Tibial artery (tissue), 4 donors: ENCODE data around the gene LYPD6.

Source experiments
- DNase-seq, 2 donors: peaks; one replicate each; pipeline ENCODE4 v3.0.0-alpha.2; 2019
- H3K27ac ChIP-seq, 2 donors: fragments of 200-600 bp; sonication (generic) in 1 of 2; 1 replicate in 1 of 2; 2 replicates in 1 of 2; pipeline ENCODE4 v1.5.1; 2018 to 2019; ENCODE audit warnings: mild to moderate bottlenecking in 1 of 2
- H3K27me3 ChIP-seq, 2 donors: fragments of 200-600 bp; sonication (generic) in 1 of 2; one replicate each; pipeline versions ENCODE4 v1.5.1 to v1.6.0; 2016 to 2019
- H3K36me3 ChIP-seq, 3 donors: fragments of 200-600 bp; sonication (generic) in 2 of 3; one replicate each; pipeline ENCODE4 v1.5.1; 2016 to 2019; ENCODE audit warnings: mild to moderate bottlenecking in 2 of 3
- H3K4me1 ChIP-seq, 4 donors: fragments of 200-600 bp; sonication (generic) in 2 of 4; 1 replicate in 3 of 4; 2 replicates in 1 of 4; pipeline ENCODE4 v1.5.1; 2016 to 2019
- H3K4me3 ChIP-seq, 2 donors: fragments of 200-600 bp; sonication (generic) in 1 of 2; 1 replicate in 1 of 2; 2 replicates in 1 of 2; pipeline ENCODE4 v1.5.1; 2018 to 2019; ENCODE audit warnings: mild to moderate bottlenecking in 2 of 2
- H3K9me3 ChIP-seq, 3 donors: fragments of 200-600 bp; sonication (generic) in 1 of 3; one replicate each; pipeline ENCODE4 v1.5.1; 2016 to 2019
- CTCF ChIP-seq, 2 experiments: fragments of 200-600 bp in 1 of 2; fragments of 450-650 bp in 1 of 2; IDR thresholded peaks; one replicate each; pipeline ENCODE4 v1.5.1; 2017 to 2019; ENCODE audit warnings: antibody characterized with exemption in 2 of 2, mild to moderate bottlenecking in 1 of 2, moderate library complexity in 1 of 2
- intact Hi-C: fragments of 100-400 bp; cut with DNase I; formaldehyde crosslinking; loops from one replicate; pipeline ENCODE4 v1.15.0; 2023; ENCODE audit warnings: low total_unique reads

LYPD6 gene

GRCh38 chr2:149363958-149364357 lies 33.6 kb downstream of the LYPD6 start:
- no peak for DNase-seq
- Histone ChIP-seq H3K9me3 (no peaks in the 10 kb centered on the region), H3K27me3 (no peaks in the 10 kb centered on the region), H3K27ac (no peak overlapping the region), H3K4me3 (no peak overlapping the region), H3K4me1 (no peaks in the 10 kb centered on the region), H3K36me3 (no peaks in the 10 kb centered on the region)
- no peak for TF ChIP-seq CTCF (IDR thresholded peaks at IDR 0.05)
- intact Hi-C loops, result no loop called here

DNA sequence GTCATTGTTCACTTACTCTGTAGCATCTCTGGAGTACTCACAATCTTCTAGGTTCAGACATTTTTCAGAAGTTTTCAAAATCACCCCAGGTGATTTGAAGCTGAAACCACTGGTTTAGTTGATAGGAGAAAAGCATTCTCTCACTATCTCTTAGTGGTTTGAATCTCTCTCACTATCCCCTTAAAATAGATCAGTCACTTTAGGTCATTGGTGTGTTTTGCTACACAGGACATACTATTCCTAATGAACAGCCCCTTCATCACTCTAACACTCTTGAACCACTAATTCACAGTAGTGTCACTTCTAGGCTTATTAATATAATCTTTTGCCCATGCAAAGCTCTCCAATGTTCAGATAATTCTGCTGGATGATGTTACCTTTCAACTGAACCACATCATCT lies 34.5 kb downstream of the LYPD6 start:
- intact Hi-C loops, result no loop called here
- no peaks in the 10 kb centered on the region for H3K4me1 ChIP-seq
- H3K27me3 ChIP-seq, result no peaks in the 10 kb centered on the region
- H3K4me3 ChIP-seq, result no peak overlapping the region
- no peak for DNase-seq
- H3K9me3 ChIP-seq, result no peaks in the 10 kb centered on the region
- no peak overlapping the region for H3K27ac ChIP-seq
- TF ChIP-seq CTCF (IDR thresholded peaks at IDR 0.05), result no peak
- no peaks in the 10 kb centered on the region for H3K36me3 ChIP-seq

GRCh38 chr2:149365931-149366583 lies 35.7 kb downstream of the LYPD6 start:
- DNase-seq, result no peak
- Histone ChIP-seq H3K27ac (no peak overlapping the region), H3K4me1 (no peaks in the 10 kb centered on the region), H3K27me3 (no peaks in the 10 kb centered on the region), H3K4me3 (no peak overlapping the region), H3K9me3 (no peaks in the 10 kb centered on the region), H3K36me3 (no peaks in the 10 kb centered on the region)
- intact Hi-C loops, result no loop called here
- no peak for TF ChIP-seq CTCF (IDR thresholded peaks at IDR 0.05)

GRCh38 chr2:149370061-149370775 lies 39.8 kb downstream of the LYPD6 start:
- H3K27me3 ChIP-seq, result no peaks in the 10 kb centered on the region
- no peak for DNase-seq
- no peaks in the 10 kb centered on the region for H3K9me3 ChIP-seq
- no peak overlapping the region for H3K4me3 ChIP-seq
- H3K27ac ChIP-seq, result no peak overlapping the region
- TF ChIP-seq CTCF (IDR thresholded peaks at IDR 0.05), result no peak
- H3K4me1 ChIP-seq, result no peaks in the 10 kb centered on the region
- no peaks in the 10 kb centered on the region for H3K36me3 ChIP-seq
- intact Hi-C loops, result no loop called here

DNA sequence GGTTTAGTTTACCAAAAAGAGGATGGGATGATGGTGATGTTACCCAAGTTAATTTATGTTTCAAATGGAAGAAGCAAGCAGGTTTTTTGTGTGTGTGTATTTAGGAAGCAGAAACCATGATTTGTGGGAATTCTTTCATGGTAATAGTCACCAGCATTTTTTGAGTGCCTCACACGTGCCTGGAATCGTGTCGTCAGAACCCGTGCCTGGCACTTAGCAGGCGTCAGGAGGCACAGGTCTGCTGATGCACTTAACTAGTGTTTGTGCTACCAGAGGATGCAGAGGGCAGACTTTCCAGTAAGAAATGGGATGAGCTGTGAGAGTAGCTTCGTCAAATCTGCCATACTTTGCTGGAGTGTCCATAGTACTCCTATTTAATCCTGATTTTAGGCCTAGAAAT lies 41.1 kb downstream of the LYPD6 start:
- intact Hi-C loops, result no loop called here
- Histone ChIP-seq H3K36me3 (no peaks in the 10 kb centered on the region), H3K4me1 (peaks cover 0 to 5% (median 0%) of the 10 kb centered on the region in 4 donors), H3K4me3 (no peak overlapping the region), H3K27me3 (no peaks in the 10 kb centered on the region), H3K9me3 (no peaks in the 10 kb centered on the region), H3K27ac (no peak overlapping the region)
- no peak for DNase-seq
- no peak for TF ChIP-seq CTCF (IDR thresholded peaks at IDR 0.05)
